A549 treated with CpdA at 1 μM for 4 hours (cell line): ENCODE results near the gene TMEM271. TPM values are rescaled to one million over a fixed set of nuclear protein-coding genes. Genes with fewer than 3 reads are reported as not detected.

ENCODE experiments used
- total RNA-seq: library from RNA; stranded (reverse); fragments of 200-300 nt; extraction: Qiagen RNA extraction; gene quantifications from 5 replicates; pipeline ENCODE4 v1.2.3, GENCODE V29; 2022; ENCODE audit warnings: low read depth

TMEM271 gene, protein sequence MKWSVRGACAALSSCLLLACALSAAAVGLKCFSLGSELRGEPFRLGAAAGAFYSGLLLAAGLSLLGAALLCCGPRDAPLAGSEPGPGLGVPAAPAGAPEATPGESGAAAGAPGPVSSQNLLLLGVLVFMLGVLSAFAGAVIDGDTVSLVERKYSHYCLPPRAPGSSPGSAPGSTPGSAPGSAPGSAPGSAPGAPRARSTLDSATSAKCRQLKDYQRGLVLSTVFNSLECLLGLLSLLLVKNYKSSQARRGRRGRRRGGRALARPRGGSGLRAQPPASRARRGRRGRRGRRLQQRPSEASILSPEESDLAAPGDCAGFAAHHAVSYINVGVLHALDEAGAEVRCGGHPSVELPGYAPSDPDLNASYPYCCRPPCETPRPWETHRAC
- total RNA-seq = not detected in 5 replicates

DNA sequence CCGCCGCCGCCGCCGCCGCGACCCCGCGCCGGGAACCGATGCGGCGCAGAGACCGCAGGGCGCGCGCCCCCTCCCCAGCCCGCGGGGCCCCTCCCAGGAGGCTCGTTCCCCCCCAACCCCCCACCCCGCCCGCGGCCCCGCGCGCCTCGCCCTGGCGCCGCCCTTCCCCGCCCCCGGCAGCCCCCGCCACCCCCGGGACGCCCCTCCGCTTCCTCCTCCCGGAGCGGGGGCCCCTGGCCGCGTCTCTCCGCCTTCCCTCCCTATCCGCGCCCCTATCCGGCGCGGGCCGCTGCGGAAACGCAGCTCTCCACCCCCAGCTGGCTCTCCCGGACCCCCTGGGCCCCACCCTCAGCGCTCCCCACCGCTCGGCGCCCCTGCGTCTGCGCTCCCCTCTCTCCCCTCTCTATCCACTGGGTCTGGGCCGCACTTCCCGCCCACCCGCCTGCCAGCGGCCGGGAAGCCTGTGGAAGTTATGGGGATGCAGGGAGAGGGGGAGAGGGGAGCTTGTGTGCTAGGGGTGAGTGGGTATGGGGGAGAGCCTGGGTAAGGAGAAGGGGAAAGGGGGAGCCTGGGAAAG lies at the start of gene TMEM271:
Gene TMEM271, minus strand, starts transcription at position 51 of the 577 bp plus-strand sequence. CDS start 233 bp downstream, outside the sequence.

DNA sequence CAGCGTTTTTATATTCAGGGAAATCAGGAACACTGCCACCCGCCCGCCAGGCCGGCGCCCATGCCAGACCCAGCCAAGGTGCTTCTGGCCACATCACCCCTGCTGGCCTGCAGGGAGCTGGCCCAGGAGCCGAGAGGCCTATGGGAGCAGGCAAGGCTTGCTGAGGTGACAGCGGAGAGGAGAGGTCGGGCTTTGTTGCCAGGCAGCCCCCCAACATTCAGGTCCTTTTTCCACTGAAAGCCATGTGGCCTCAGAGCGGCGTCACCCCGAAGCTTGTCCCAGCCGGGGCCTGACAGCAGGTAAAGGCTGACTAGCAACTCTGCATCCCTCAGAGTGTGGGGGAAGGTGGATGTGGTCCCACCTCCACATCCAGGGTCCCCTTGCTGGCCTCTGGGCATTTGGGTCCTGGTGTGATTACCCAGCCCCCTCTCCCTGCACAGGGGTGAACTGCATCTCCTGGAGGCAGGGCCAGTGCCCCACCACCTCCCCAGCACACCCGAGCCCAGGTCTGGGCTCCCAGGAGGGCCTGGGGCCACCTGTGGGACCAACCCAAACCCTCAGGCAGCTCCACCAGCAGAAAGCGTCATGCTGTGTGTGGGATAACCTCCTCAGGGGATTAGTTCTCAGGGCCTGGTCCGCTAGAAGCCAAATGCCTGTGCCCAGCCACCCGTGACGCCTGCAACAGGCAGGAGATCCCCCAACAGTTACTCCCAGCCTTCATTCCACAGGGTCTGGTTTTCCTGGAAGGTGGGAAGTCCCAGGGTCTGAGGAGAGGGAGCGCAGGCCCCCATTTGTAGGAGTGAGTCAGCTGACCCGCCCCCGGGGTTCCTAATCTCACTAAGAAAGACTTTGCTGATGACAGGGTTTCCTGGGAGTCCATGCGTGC lies 48.9 kb upstream of the TMEM271 start, which contains the start of gene PDE6B:
Gene PDE6B, plus strand, starts transcription at position 869 of the 886 bp plus-strand sequence. CDS start 54 bp downstream, outside the sequence.

Other genes starting within 250 kb of the TMEM271 start
- 2.1 to 3.0 TPM (median 2.4 TPM) in 5 replicates for gene ZNF141, start 238.5 kb downstream of the TMEM271 start, total RNA-seq
- gene ZNF721, start 77.1 kb downstream of the TMEM271 start, total RNA-seq = 12.9 to 18.6 TPM (median 13.9 TPM) in 5 replicates
- gene PIGG, start 77.1 kb downstream of the TMEM271 start, total RNA-seq = 19.7 to 26.2 TPM (median 25.2 TPM) in 5 replicates
- gene PDE6B, start 49.3 kb upstream of the TMEM271 start, total RNA-seq = not detected in 5 replicates
- 349 to 448 TPM (median 380 TPM) in 5 replicates for gene ATP5ME, start 98.0 kb upstream of the TMEM271 start, total RNA-seq
- 7.7 to 12.7 TPM (median 11.2 TPM) in 5 replicates for gene MYL5, start 98.2 kb upstream of the TMEM271 start, total RNA-seq
- gene SLC49A3, start 112.9 kb upstream of the TMEM271 start, total RNA-seq = 0.10 to 0.42 TPM (median 0.20 TPM) in 5 replicates
- 14.4 to 23.1 TPM (median 21.0 TPM) in 5 replicates for gene PCGF3, start 129.5 kb upstream of the TMEM271 start, total RNA-seq
- 0.57 to 0.93 TPM (median 0.69 TPM) in 5 replicates for gene CPLX1, start 249.8 kb upstream of the TMEM271 start, total RNA-seq